Measurements from ENCODE around the gene DNAJC5.
"Not testable (repeated sequence)": the region's sequence is repeated elsewhere in the genome, so short reads cannot be mapped to it uniquely, and the experiment has no call there.

Gene DNAJC5

GRCh38 chr20:63961664-63962425 lies 66.9 kb downstream of the DNAJC5 start:
- DNase-seq (ENCODE audit: low read depth, low spot score): no peak

GRCh38 chr20:63962426-63963347 lies 67.8 kb downstream of the DNAJC5 start:
- H3K27ac ChIP-seq: no peak overlapping the region
- DNase-seq (ENCODE audit: low read depth, low spot score): no peak

More at GRCh38 chr20:63961664-63962425, 66.9 kb downstream of the DNAJC5 start:
- no peak overlapping the region for H3K27ac ChIP-seq

GRCh38 chr20:63963348-63963741 lies 68.4 kb downstream of the DNAJC5 start:
- no peak overlapping the region for H3K27ac ChIP-seq
- no peak for DNase-seq (ENCODE audit: low read depth, low spot score)

GRCh38 chr20:63963784-63964301 lies 68.9 kb downstream of the DNAJC5 start:
- no peak overlapping the region for H3K27ac ChIP-seq
- no peak for DNase-seq (ENCODE audit: low read depth, low spot score)

DNA sequence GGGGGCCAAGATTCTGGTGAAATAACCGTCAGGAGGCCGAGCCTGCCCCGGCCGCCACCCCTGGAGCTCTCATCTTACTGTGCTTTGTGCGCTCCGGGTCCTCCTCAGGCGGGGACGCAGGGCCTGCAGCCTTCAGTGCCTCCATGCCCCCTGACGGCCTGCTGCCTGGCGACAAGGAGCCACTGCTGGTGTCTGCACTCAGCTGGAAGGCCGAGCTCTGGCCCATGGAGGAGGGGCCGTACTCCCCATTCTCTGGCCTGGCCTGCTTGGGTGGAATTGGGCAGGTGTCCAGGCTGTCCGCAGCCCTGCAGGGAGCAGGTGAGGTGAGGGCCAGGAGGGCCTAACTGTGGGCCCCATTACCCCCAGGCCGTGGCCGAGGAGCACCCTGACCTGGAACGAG lies 69.5 kb downstream of the DNAJC5 start:
- H3K27ac ChIP-seq: no peak overlapping the region
- no peak for DNase-seq (ENCODE audit: low read depth, low spot score)

GRCh38 chr20:63966172-63966943 lies 71.4 kb downstream of the DNAJC5 start:
- H3K27ac ChIP-seq: no peak overlapping the region
- no peak for DNase-seq (ENCODE audit: low read depth, low spot score)

- H3K27ac ChIP-seq: no peak overlapping the region
These were observed 72.0 kb downstream of the DNAJC5 start for GRCh38 chr20:63966944-63967322.

DNA sequence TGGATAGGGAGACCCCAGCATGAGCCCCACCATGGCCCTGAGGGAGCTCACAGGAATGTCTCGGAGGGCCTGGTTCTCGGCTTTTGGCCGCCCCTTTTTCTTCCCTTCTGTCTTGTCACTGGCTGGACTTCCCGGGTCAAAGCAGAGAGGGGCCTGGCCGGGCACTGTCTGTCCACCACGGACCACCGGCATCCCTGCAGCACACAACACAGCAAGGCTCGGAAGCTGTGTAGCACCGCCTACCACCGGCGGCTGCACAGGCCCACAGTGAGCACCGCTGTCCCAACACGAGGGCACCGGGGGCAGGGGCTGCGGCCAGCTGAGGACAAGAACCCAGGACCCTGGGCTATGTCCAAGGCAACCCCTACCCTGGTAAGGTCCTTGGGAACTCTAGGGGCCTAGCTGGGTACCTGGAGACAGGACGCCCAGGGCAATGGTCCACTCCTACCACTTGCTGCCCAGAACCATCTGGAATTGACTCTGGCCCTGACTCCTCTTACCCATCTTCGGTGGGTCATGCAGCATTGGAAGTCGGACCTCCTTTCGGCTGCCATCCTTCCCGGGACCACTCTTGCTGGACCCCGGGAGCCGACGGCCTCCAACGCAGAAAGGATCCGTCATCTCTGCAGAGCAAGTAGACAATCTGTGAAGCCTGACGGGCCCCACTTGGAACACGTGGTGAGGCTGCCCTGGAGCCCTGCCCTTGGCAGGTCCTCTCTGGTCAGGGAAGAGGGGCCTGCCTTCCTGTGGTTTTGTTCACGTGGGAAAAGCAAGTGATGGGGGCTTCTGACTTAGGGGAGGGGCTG lies 72.6 kb downstream of the DNAJC5 start:
- no peak overlapping the region for H3K27ac ChIP-seq
- DNase-seq (ENCODE audit: low read depth, low spot score): no peak

More at GRCh38 chr20:63966944-63967322, 72.0 kb downstream of the DNAJC5 start:
- DNase-seq (ENCODE audit: low read depth, low spot score): no peak

DNA sequence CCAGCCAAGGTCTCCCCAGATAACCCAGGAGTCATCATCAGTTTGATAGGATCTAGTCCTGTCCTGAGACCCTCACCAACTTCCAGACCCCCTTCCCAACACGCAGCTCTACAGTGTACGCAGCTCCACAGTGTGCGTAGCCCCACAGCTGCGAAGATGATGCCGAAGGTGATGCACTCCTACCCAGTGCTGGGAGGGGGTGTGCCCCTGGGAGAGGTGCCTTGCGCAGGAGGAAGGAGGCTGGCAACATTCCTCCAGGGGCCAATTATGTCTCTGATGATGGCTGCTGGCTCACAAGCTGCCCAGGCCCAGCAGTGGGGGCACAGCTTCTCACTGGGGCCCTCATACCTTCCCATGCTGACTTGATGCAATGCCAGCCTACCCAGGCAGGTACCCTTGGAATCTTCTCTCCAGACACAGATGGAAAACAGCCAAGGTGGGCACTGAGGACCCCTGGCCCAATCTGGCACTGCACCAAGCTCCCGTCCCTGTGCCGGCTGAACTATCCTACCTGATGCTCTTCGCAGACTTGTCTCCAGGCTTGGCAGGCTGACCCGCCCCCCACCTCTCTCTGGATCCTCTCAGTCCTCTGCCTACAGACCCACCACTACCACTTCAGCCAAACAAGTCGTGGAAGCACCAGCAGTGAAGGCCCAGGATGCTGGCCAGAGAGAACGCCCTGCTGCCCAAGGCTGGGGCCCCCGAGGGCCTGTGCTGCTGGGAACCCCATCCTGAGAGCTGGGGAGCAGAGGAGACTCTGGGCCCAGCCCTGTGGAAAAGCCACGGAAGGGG lies 73.4 kb downstream of the DNAJC5 start:
- H3K27ac ChIP-seq: no peak overlapping the region
- DNase-seq (ENCODE audit: low read depth, low spot score): no peak

- no peak for DNase-seq (ENCODE audit: low read depth, low spot score)
- H3K27ac ChIP-seq: no peak overlapping the region
These were observed 74.2 kb downstream of the DNAJC5 start for GRCh38 chr20:63968928-63969760.

GRCh38 chr20:63969838-63970713 lies 75.2 kb downstream of the DNAJC5 start, which contains the start of gene ZNF512B:
TSS of gene ZNF512B (minus strand) at chr20:63969930. CDS start at chr20:63967950, 1,980 bp downstream.
- H3K27ac ChIP-seq: no peak within 1 kb of the TSS
- DNase-seq (ENCODE audit: low read depth, low spot score): no peak

- no peak for DNase-seq (ENCODE audit: low read depth, low spot score)
- H3K27ac ChIP-seq: no peak overlapping the region
These were observed 75.9 kb downstream of the DNAJC5 start for GRCh38 chr20:63970714-63971431.

DNA sequence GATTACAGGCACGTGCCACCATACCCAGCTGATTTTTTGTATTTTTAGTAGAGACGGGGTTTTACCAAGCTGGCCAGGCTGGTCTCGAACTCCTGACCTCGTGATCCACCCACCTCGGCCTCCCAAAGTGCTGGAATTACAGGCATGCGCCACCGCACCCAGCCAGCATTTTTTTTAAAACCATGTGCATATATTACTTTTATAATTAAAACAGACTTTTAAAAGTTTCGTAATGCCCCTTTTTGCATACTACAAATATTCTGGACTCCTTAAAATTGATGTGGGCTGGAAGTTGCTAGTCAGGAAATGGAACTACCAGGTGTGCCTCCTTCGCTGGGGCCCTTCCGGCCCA lies 77.0 kb downstream of the DNAJC5 start:
- DNase-seq (ENCODE audit: low read depth, low spot score); H3K27ac ChIP-seq: not testable (repeated sequence)

DNA sequence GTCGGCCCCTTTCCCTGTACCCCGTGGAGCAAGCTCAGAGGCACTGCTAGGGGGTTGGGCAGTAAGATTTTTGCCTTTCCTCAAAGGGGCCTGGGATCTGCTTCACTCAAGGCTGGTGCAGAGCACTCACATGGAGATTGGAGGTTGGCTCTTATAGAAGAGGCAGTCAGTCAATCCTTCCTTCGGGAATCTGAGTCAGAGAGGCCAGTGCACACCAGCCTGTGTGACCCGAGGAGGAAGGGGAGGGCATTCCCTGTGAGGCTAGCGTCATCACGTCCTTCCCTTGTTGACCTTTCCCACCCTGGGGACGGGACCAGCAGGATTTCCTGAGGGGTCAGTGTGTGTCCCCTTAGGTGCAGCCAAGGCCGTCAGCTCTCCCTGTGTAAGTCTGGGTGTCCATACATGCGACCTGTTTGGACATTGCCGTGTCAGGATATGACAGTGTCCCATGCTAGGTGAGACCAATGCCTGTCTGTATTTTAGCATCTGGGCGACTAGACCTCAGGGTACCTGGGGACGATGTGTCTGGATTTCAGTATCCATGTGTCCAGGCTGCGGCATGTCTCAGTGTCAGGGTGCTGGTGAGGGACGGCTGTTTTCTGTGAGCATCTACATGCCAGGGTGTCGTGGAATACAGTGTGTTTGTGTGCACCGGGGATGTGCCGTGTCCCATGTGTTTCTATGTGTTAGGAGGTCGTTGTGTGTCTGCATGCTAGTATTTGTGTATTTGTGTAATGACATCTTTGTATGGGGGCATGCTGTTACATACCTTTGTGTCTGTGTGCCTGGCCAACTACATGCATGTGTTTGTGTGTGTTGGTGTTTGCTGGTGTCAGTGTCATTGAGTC lies 77.6 kb downstream of the DNAJC5 start:
- DNase-seq (ENCODE audit: low read depth, low spot score): no peak
- no peak overlapping the region for H3K27ac ChIP-seq

- DNase-seq (ENCODE audit: low read depth, low spot score): no peak
- no peak overlapping the region for H3K27ac ChIP-seq
These were observed 78.2 kb downstream of the DNAJC5 start for GRCh38 chr20:63973160-63973479.
